Fibroblast of lung (primary cell): ENCODE measurements around the gene PCDHGB2. TPM values are rescaled to one million over a fixed set of nuclear protein-coding genes. Genes with fewer than 3 reads are reported as not detected.
A peak's percentile ranks its signal among the peaks of the same experiment; 100 is the strongest.

Experiments
- DNase-seq, 2 donors: peaks; one replicate each; pipeline versions ENCODE4 v3.0.0 to v3.0.0-alpha.2; 2010; ENCODE audit warnings: low read depth in 2 of 2
- H2AFZ ChIP-seq: 2 replicates; pipeline ENCODE4 v1.5.1; 2012; ENCODE audit warnings: low read length, control low read depth, inconsistent platforms
- H3K27ac ChIP-seq: 2 replicates; pipeline ENCODE4 v1.5.1; 2011; ENCODE audit warnings: low read length, control low read depth; ENCODE audit not compliant: insufficient read depth
- H3K27me3 ChIP-seq: 2 replicates; pipeline ENCODE4 v1.5.1; 2011; ENCODE audit warnings: mild to moderate bottlenecking, low read length; ENCODE audit not compliant: control insufficient read depth, insufficient read depth
- H3K36me3 ChIP-seq: 2 replicates; pipeline ENCODE4 v1.5.1; 2011; ENCODE audit warnings: low read length; ENCODE audit not compliant: control insufficient read depth, insufficient read depth
- H3K4me1 ChIP-seq: 2 replicates; pipeline ENCODE4 v1.5.1; 2011; ENCODE audit warnings: low read length; ENCODE audit not compliant: control insufficient read depth, insufficient read depth; ENCODE audit errors: extremely low read depth
- H3K4me2 ChIP-seq: 2 replicates; pipeline ENCODE4 v1.5.1; 2011; ENCODE audit warnings: low read length, control low read depth; ENCODE audit not compliant: insufficient read depth; ENCODE audit errors: extremely low read depth
- H3K4me3 ChIP-seq, 4 experiments: fragments of 200-600 bp in 1 of 4; sonication (generic) in 1 of 4; replicated peaks in 1 of 4; 2 replicates each; pipeline ENCODE4 v1.5.1; 2011 to 2016; ENCODE audit warnings: low read length in 4 of 4, low read depth in 3 of 4, mild to moderate bottlenecking in 3 of 4, control low read depth in 2 of 4, inconsistent platforms in 1 of 4, mixed read lengths in 1 of 4; ENCODE audit not compliant: insufficient read depth in 1 of 4; ENCODE audit errors: control extremely low read depth in 1 of 4
- H3K79me2 ChIP-seq: 2 replicates; pipeline ENCODE4 v1.5.1; 2012; ENCODE audit warnings: mild to moderate bottlenecking, low read length, inconsistent platforms; ENCODE audit not compliant: control insufficient read depth, insufficient read depth
- H3K9ac ChIP-seq: 2 replicates; pipeline ENCODE4 v1.5.1; 2011; ENCODE audit warnings: mild to moderate bottlenecking, low read length, control low read depth; ENCODE audit not compliant: insufficient read depth
- H3K9me3 ChIP-seq: 2 replicates; pipeline ENCODE4 v1.5.1; 2012; ENCODE audit warnings: low read depth, low read length; ENCODE audit not compliant: control insufficient read depth, insufficient read depth
- H4K20me1 ChIP-seq: 2 replicates; pipeline ENCODE4 v1.5.1; 2011; ENCODE audit warnings: low read length; ENCODE audit not compliant: control insufficient read depth, insufficient read depth; ENCODE audit errors: extremely low read depth
- CTCF ChIP-seq, 2 donors: IDR thresholded peaks in 1 of 2; conservative IDR thresholded peaks in 1 of 2; 1 replicate in 1 of 2; 2 replicates in 1 of 2; pipeline ENCODE4 v1.5.1; 2011 to 2012; ENCODE audit warnings: low read length in 2 of 2, control low read depth in 1 of 2, inconsistent platforms in 1 of 2, low read depth in 1 of 2, mild to moderate bottlenecking in 1 of 2
- EZH2 ChIP-seq: IDR thresholded peaks from 2 replicates; pipeline ENCODE4 v1.5.1; 2012; ENCODE audit warnings: low read length, control low read depth, mild to moderate bottlenecking; ENCODE audit errors: missing control alignments
- polyA plus RNA-seq, 2 donors: library from polyadenylated mRNA; depleted of rRNA in 1 of 2; stranded (reverse) in 1 of 2; unstranded in 1 of 2; fragments of >200 nt; gene quantifications; 2 replicates each; pipeline ENCODE4 v1.2.1, GENCODE V29; 2011 to 2012; ENCODE audit warnings: missing spikeins in 1 of 2
- total RNA-seq: library from RNA; depleted of rRNA; stranded (reverse); fragments of >200 nt; gene quantifications from 2 replicates; pipeline ENCODE4 v1.2.1, GENCODE V29; 2014

The PCDHGB2 gene
- total and polyA plus RNA-seq, 2 donors (not counting 1 experiment from before 2014, with no cell fraction given): 4.6 to 5.7 TPM

- peaks cover 6% of the 10 kb centered on the region for H3K9me3 ChIP-seq
- H4K20me1 ChIP-seq: no peaks in the 10 kb centered on the region
- no peak for DNase-seq
- TF ChIP-seq CTCF (conservative IDR thresholded peaks at IDR 0.05 in 1 of 2, IDR thresholded peaks at IDR 0.05 in 1 of 2; ENCODE audit: low read depth in 1 of 2, low read length in 2 of 2) (no peak), EZH2 (no peak)
- H3K9ac ChIP-seq: no peak overlapping the region
- no peak overlapping the region for H3K4me3 ChIP-seq
- H3K27ac ChIP-seq: no peak overlapping the region
- no peak overlapping the region for H2AFZ ChIP-seq
- no peaks in the 10 kb centered on the region for H3K4me1 ChIP-seq
- H3K27me3 ChIP-seq: peaks cover 3% of the 10 kb centered on the region
- no peak overlapping the region for H3K4me2 ChIP-seq
- no peaks in the 10 kb centered on the region for H3K36me3 ChIP-seq
- no peaks in the 10 kb centered on the region for H3K79me2 ChIP-seq
These were observed 50.0 kb downstream of the PCDHGB2 start for GRCh38 chr5:141409598-141410306.

GRCh38 chr5:141411575-141411974 is 51.8 kb downstream of the PCDHGB2 start:
- H3K4me3 ChIP-seq: no peak overlapping the region
- H3K9me3 ChIP-seq: peaks cover 6% of the 10 kb centered on the region
- H3K9ac ChIP-seq: no peak overlapping the region
- no peaks in the 10 kb centered on the region for H3K79me2 ChIP-seq
- no peak overlapping the region for H3K27ac ChIP-seq
- no peak overlapping the region for H2AFZ ChIP-seq
- DNase-seq: no peak
- TF ChIP-seq CTCF (conservative IDR thresholded peaks at IDR 0.05 in 1 of 2, IDR thresholded peaks at IDR 0.05 in 1 of 2; ENCODE audit: low read depth in 1 of 2, low read length in 2 of 2): no peak
- no peak for TF ChIP-seq EZH2
- no peaks in the 10 kb centered on the region for H3K4me1 ChIP-seq
- H3K36me3 ChIP-seq: no peaks in the 10 kb centered on the region
- H3K27me3 ChIP-seq: peaks cover 3% of the 10 kb centered on the region
- no peaks in the 10 kb centered on the region for H4K20me1 ChIP-seq
- peak overlapping the region; percentile 13 for H3K4me2 ChIP-seq

Other genes starting within 250 kb of the PCDHGB2 start
Only the 30 nearest of the 36 such genes appear.
- 0.26 and 0.99 TPM in 2 replicates for gene PCDHB9, start 172.8 kb upstream of the PCDHGB2 start, total RNA-seq
- gene PCDHB9, start 172.8 kb upstream of the PCDHGB2 start, polyA plus RNA-seq: 0.27 and 0.82 TPM in 2 replicates
- gene PCDHB10, start 167.6 kb upstream of the PCDHGB2 start, total RNA-seq: 0.77 and 2.0 TPM in 2 replicates
- 0.28 and 0.78 TPM in 2 replicates for gene PCDHB10, start 167.6 kb upstream of the PCDHGB2 start, polyA plus RNA-seq
- gene PCDHB11, start 160.4 kb upstream of the PCDHGB2 start, total RNA-seq: 0.77 and 1.7 TPM in 2 replicates
- gene PCDHB11, start 160.4 kb upstream of the PCDHGB2 start, polyA plus RNA-seq: 0.11 and 0.36 TPM in 2 replicates
- gene PCDHB12, start 151.3 kb upstream of the PCDHGB2 start, total RNA-seq: 0.26 and 0.66 TPM in 2 replicates
- gene PCDHB12, start 151.3 kb upstream of the PCDHGB2 start, polyA plus RNA-seq: 0.02 and 0.27 TPM in 2 replicates
- 0.26 and 1.5 TPM in 2 replicates for gene PCDHB13, start 146.1 kb upstream of the PCDHGB2 start, total RNA-seq
- 0.24 and 0.62 TPM in 2 replicates for gene PCDHB13, start 146.1 kb upstream of the PCDHGB2 start, polyA plus RNA-seq
- gene PCDHB14, start 136.7 kb upstream of the PCDHGB2 start, total RNA-seq: 0.77 and 1.7 TPM in 2 replicates
- 0.18 and 0.86 TPM in 2 replicates for gene PCDHB14, start 136.7 kb upstream of the PCDHGB2 start, polyA plus RNA-seq
- 0.77 and 1.8 TPM in 2 replicates for gene PCDHB15, start 114.6 kb upstream of the PCDHGB2 start, total RNA-seq
- 0.12 and 0.31 TPM in 2 replicates for gene PCDHB15, start 114.6 kb upstream of the PCDHGB2 start, polyA plus RNA-seq
- gene SLC25A2, start 55.9 kb upstream of the PCDHGB2 start, total RNA-seq: 0.66 TPM in 1 of 2 replicates, not detected in the other
- gene SLC25A2, start 55.9 kb upstream of the PCDHGB2 start, polyA plus RNA-seq: not detected in 2 replicates
- gene TAF7, start 39.2 kb upstream of the PCDHGB2 start, total RNA-seq: 87.1 and 107 TPM in 2 replicates
- 64.9 and 73.0 TPM in 2 replicates for gene TAF7, start 39.2 kb upstream of the PCDHGB2 start, polyA plus RNA-seq
- 1.0 and 1.8 TPM in 2 replicates for gene PCDHGA1, start 29.5 kb upstream of the PCDHGB2 start, total RNA-seq
- gene PCDHGA1, start 29.5 kb upstream of the PCDHGB2 start, polyA plus RNA-seq: 1.1 and 1.6 TPM in 2 replicates
- gene PCDHGA2, start 21.2 kb upstream of the PCDHGB2 start, total RNA-seq: 2.8 and 4.5 TPM in 2 replicates
- gene PCDHGA2, start 21.2 kb upstream of the PCDHGB2 start, polyA plus RNA-seq: 4.2 and 5.8 TPM in 2 replicates
- 1.5 and 2.8 TPM in 2 replicates for gene PCDHGA3, start 16.2 kb upstream of the PCDHGB2 start, total RNA-seq
- 1.3 and 1.4 TPM in 2 replicates for gene PCDHGA3, start 16.2 kb upstream of the PCDHGB2 start, polyA plus RNA-seq
- 3.1 and 4.3 TPM in 2 replicates for gene PCDHGB1, start 9.9 kb upstream of the PCDHGB2 start, total RNA-seq
- 1.7 TPM in 2 replicates for gene PCDHGB1, start 9.9 kb upstream of the PCDHGB2 start, polyA plus RNA-seq
- 2.8 and 7.6 TPM in 2 replicates for gene PCDHGA4, start 5.0 kb upstream of the PCDHGB2 start, total RNA-seq
- gene PCDHGA4, start 5.0 kb upstream of the PCDHGB2 start, polyA plus RNA-seq: 3.1 and 6.4 TPM in 2 replicates
- 1.5 and 2.6 TPM in 2 replicates for gene PCDHGA5, start 4.2 kb downstream of the PCDHGB2 start, total RNA-seq
- 1.2 and 1.4 TPM in 2 replicates for gene PCDHGA5, start 4.2 kb downstream of the PCDHGB2 start, polyA plus RNA-seq
- gene PCDHGB3, start 10.2 kb downstream of the PCDHGB2 start, total RNA-seq: 3.1 and 5.8 TPM in 2 replicates
- gene PCDHGB3, start 10.2 kb downstream of the PCDHGB2 start, polyA plus RNA-seq: 2.5 and 2.9 TPM in 2 replicates
- gene PCDHGA6, start 13.9 kb downstream of the PCDHGB2 start, total RNA-seq: 3.1 and 4.8 TPM in 2 replicates
- gene PCDHGA6, start 13.9 kb downstream of the PCDHGB2 start, polyA plus RNA-seq: 3.9 and 4.2 TPM in 2 replicates
- gene PCDHGA7, start 22.7 kb downstream of the PCDHGB2 start, total RNA-seq: 2.8 and 6.8 TPM in 2 replicates
- gene PCDHGA7, start 22.7 kb downstream of the PCDHGB2 start, polyA plus RNA-seq: 2.7 and 3.0 TPM in 2 replicates
- 10.0 and 18.3 TPM in 2 replicates for gene PCDHGB4, start 27.7 kb downstream of the PCDHGB2 start, total RNA-seq
- 13.3 and 15.5 TPM in 2 replicates for gene PCDHGB4, start 27.7 kb downstream of the PCDHGB2 start, polyA plus RNA-seq
- 2.6 and 4.6 TPM in 2 replicates for gene PCDHGA8, start 32.6 kb downstream of the PCDHGB2 start, total RNA-seq
- gene PCDHGA8, start 32.6 kb downstream of the PCDHGB2 start, polyA plus RNA-seq: 0.76 and 1.1 TPM in 2 replicates
- gene PCDHGB5, start 38.0 kb downstream of the PCDHGB2 start, total RNA-seq: 17.5 and 21.5 TPM in 2 replicates
- 19.6 TPM in 2 replicates for gene PCDHGB5, start 38.0 kb downstream of the PCDHGB2 start, polyA plus RNA-seq
- gene PCDHGA9, start 42.8 kb downstream of the PCDHGB2 start, total RNA-seq: 2.6 and 4.8 TPM in 2 replicates
- 3.2 and 3.3 TPM in 2 replicates for gene PCDHGA9, start 42.8 kb downstream of the PCDHGB2 start, polyA plus RNA-seq
- gene PCDHGB6, start 48.0 kb downstream of the PCDHGB2 start, total RNA-seq: 3.9 and 4.3 TPM in 2 replicates
- 2.6 and 2.8 TPM in 2 replicates for gene PCDHGB6, start 48.0 kb downstream of the PCDHGB2 start, polyA plus RNA-seq
- gene PCDHGA10, start 53.0 kb downstream of the PCDHGB2 start, total RNA-seq: 7.4 and 10.2 TPM in 2 replicates
- 3.8 and 4.2 TPM in 2 replicates for gene PCDHGA10, start 53.0 kb downstream of the PCDHGB2 start, polyA plus RNA-seq
- gene PCDHGB7, start 57.7 kb downstream of the PCDHGB2 start, total RNA-seq: 13.0 and 13.6 TPM in 2 replicates
- gene PCDHGB7, start 57.7 kb downstream of the PCDHGB2 start, polyA plus RNA-seq: 11.3 and 15.3 TPM in 2 replicates
- 5.9 and 8.6 TPM in 2 replicates for gene PCDHGA11, start 61.1 kb downstream of the PCDHGB2 start, total RNA-seq
- gene PCDHGA11, start 61.1 kb downstream of the PCDHGB2 start, polyA plus RNA-seq: 4.7 and 10.8 TPM in 2 replicates
- gene PCDHGA12, start 70.5 kb downstream of the PCDHGB2 start, total RNA-seq: 9.2 and 13.7 TPM in 2 replicates
- 11.9 and 14.1 TPM in 2 replicates for gene PCDHGA12, start 70.5 kb downstream of the PCDHGB2 start, polyA plus RNA-seq
- gene PCDHGC3, start 116.0 kb downstream of the PCDHGB2 start, total RNA-seq: 59.0 and 63.4 TPM in 2 replicates
- gene PCDHGC3, start 116.0 kb downstream of the PCDHGB2 start, polyA plus RNA-seq: 106 and 109 TPM in 2 replicates
- gene PCDHGC4, start 125.0 kb downstream of the PCDHGB2 start, total RNA-seq: 1.5 and 3.0 TPM in 2 replicates
- gene PCDHGC4, start 125.0 kb downstream of the PCDHGB2 start, polyA plus RNA-seq: 0.48 and 0.76 TPM in 2 replicates
- 1.3 and 2.6 TPM in 2 replicates for gene PCDHGC5, start 129.1 kb downstream of the PCDHGB2 start, total RNA-seq
- gene PCDHGC5, start 129.1 kb downstream of the PCDHGB2 start, polyA plus RNA-seq: 0.97 and 1.1 TPM in 2 replicates